ENCODE measurements around the gene SORBS2. TPM values are rescaled to one million over a fixed set of nuclear protein-coding genes. Genes with fewer than 3 reads are reported as not detected.
A peak's percentile ranks its signal among the peaks of the same experiment; 100 is the strongest.

The SORBS2 gene
- total and polyA plus RNA-seq, 2 of the 4 experiments (the other 2 are of a cell fraction) = 0.18 TPM; not detected in 1

GRCh38 chr4:185565696-185566095 lies 246.3 kb downstream of the SORBS2 start:
- Histone ChIP-seq H3K9me1 (ENCODE audit: insufficient read depth, low read length) (peaks cover 4% of the 10 kb centered on the region), H3K4ac (ENCODE audit: low read depth, low read length) (no peak overlapping the region; the same call in 1 of the 2 replicates), H4K20me1 (ENCODE audit: insufficient read depth, low read length) (no peaks in the 10 kb centered on the region), H2BK20ac (ENCODE audit: low read depth, low read length) (peak overlapping the region; percentile 69), H4K91ac (ENCODE audit: insufficient read depth, low read depth, low read length) (no peak overlapping the region), H2BK15ac (ENCODE audit: low read depth, low read length) (no peak overlapping the region; the same call in 2 of the 3 replicates), H3K4me2 (ENCODE audit: low read depth, low read length) (no peak overlapping the region), H2AK5ac (ENCODE audit: low read depth, low read length) (peak overlapping the region; percentile 75; the same call in 1 of the 2 replicates), H4K5ac (ENCODE audit: low read depth, low read length) (no peak overlapping the region), H3K36me3 (ENCODE audit: control insufficient read depth, insufficient read depth, low read length) (no peaks in the 10 kb centered on the region), H3K4me1 (ENCODE audit: control insufficient read depth, insufficient read depth, low read length) (peaks cover 10% of the 10 kb centered on the region), H2AK9ac (replicated peaks; ENCODE audit: low read depth, low read length, poor library complexity) (no peak overlapping the region), H3K27ac (ENCODE audit: insufficient read depth, low read length) (no peak overlapping the region), H3K56ac (ENCODE audit: extremely low read depth, insufficient read depth, low read length) (no peak overlapping the region), H2BK5ac (ENCODE audit: low read depth, low read length, poor library complexity, severe bottlenecking) (no peak overlapping the region), H3K9ac (ENCODE audit: low read depth, low read length) (no peak overlapping the region), H3K9me3 (ENCODE audit: control insufficient read depth, insufficient read depth, low read length) (no peaks in the 10 kb centered on the region), H3K27me3 (ENCODE audit: control insufficient read depth, insufficient read depth, low read length) (no peaks in the 10 kb centered on the region), H3K4me3 (ENCODE audit: insufficient read depth, low read depth, low read length) (no peak overlapping the region), H2AFZ (replicated peaks; ENCODE audit: low read length, poor library complexity) (peak overlapping the region; percentile 18), H3K79me1 (ENCODE audit: low read depth in 1 of 2, low read length in 2 of 2) (no peaks in the 10 kb centered on the region), H3K18ac (ENCODE audit: low read depth, low read length) (no peak overlapping the region), H3K14ac (replicated peaks; ENCODE audit: low read depth, low read length) (peak overlapping the region; percentile 54; the same call in 1 of the 2 replicates), H2BK120ac (ENCODE audit: low read depth, low read length) (peak overlapping the region; percentile 19; the same call in 1 of the 2 replicates), H4K8ac (ENCODE audit: low read depth in 2 of 2, low read length in 2 of 2) (no peak overlapping the region; a peak in 1 of 4 replicates), H3K23ac (ENCODE audit: low read depth, low read length) (no peak overlapping the region)
- no peak for TF ChIP-seq POLR2A (IDR thresholded peaks at IDR 0.05; ENCODE audit: low read depth, low read length)
- no peak for TF ChIP-seq CHD1 (IDR thresholded peaks at IDR 0.05; ENCODE audit: low read depth, low read length)
- no peak for TF ChIP-seq RFX5 (IDR thresholded peaks at IDR 0.05; ENCODE audit: low read depth, low read length)
- TF ChIP-seq FOS (IDR thresholded peaks at IDR 0.05; ENCODE audit: low read depth, low read length) = no peak
- TF ChIP-seq RAD21 (IDR thresholded peaks at IDR 0.05; ENCODE audit: low read length) = no peak
- TF ChIP-seq USF2 (IDR thresholded peaks at IDR 0.05; ENCODE audit: low read depth, low read length) = no peak
- no peak for TF ChIP-seq MAFK (IDR thresholded peaks at IDR 0.05; ENCODE audit: low read depth, low read length)
- TF ChIP-seq CTCF (conservative IDR thresholded peaks at IDR 0.05; ENCODE audit: low read depth, low read length) = no peak
- TF ChIP-seq SMC3 (IDR thresholded peaks at IDR 0.05; ENCODE audit: low read depth, low read length) = no peak
- TF ChIP-seq MAZ (IDR thresholded peaks at IDR 0.05; ENCODE audit: borderline replicate concordance, low read depth, low read length) = no peak
- no peak for TF ChIP-seq RCOR1 (IDR thresholded peaks at IDR 0.05; ENCODE audit: insufficient replicate concordance, low read length)
- no peak for TF ChIP-seq ELK1 (IDR thresholded peaks at IDR 0.05; ENCODE audit: borderline replicate concordance, low read depth, low read length)
- no peak for TF ChIP-seq CEBPB (IDR thresholded peaks at IDR 0.05; ENCODE audit: low read depth, low read length)
- TF ChIP-seq NFE2L2 (IDR thresholded peaks at IDR 0.05; ENCODE audit: low read depth, low read length) = no peak
- no peak for TF ChIP-seq BHLHE40 (IDR thresholded peaks at IDR 0.05; ENCODE audit: low read depth, low read length)
- no peak for TF ChIP-seq MXI1 (IDR thresholded peaks at IDR 0.05; ENCODE audit: borderline replicate concordance, low read depth, low read length)
- intact Hi-C loops (cut with micrococcal nuclease) = no loop called here
- WGBS, 2 experiments (ENCODE audit: extremely low coverage in 2 of 2, insufficient read length in 1 of 2) = 67% methylated on average over 2 of the region's 3 CpGs; no CpG with 5 or more reads in 1 of the 2 experiments
- CTCF ChIA-PET = interaction anchor here (0.6 kb wide), 1 partner anchor 406 kb away, joined by 3 read pairs; no protein-coding TSS in a partner anchor
- ATAC-seq (ENCODE audit: low read depth) = no peak
- in situ Hi-C loops (cut with MboI; ENCODE audit: low sequenced_read_pairs) = no loop called here
- DNase-seq = no peak
- POLR2A ChIA-PET (ENCODE audit: unreplicated experiment) = no interaction called here
- no TSS peak for BruUV-seq (replicated peaks)
- dilution Hi-C loops (cut with HindIII; ENCODE audit: low sequenced_read_pairs, unreplicated experiment) = no loop called here

Data from IMR-90 (cell line).